IMR-90 (cell line): Measurements from ENCODE around the gene GRIK1. TPM values are rescaled to one million over a fixed set of nuclear protein-coding genes. Genes with fewer than 3 reads are reported as not detected.

Source experiments
- ATAC-seq: fragments of 200-7000 bp; cut with Tn5 transposase; 2 replicates; pipeline ENCODE4 v1.9.1; 2020; ENCODE audit warnings: low read depth, mild to moderate bottlenecking, moderate library complexity
- BruUV-seq: library from RNA; stranded (reverse); fragments of 400-500 nt; replicated peaks from 2 replicates; lab custom pipeline; 2021; lab: Mats Ljungman, UMichigan
- CTCF ChIA-PET: fragments of 300-600 bp; formaldehyde crosslinking; extraction: SDS; loops from one replicate; lab custom pipeline; 2021; ENCODE audit warnings: antibody characterized with exemption; lab: Yijun Ruan, JAX
- POLR2A ChIA-PET: fragments of 300-600 bp; sonication (Branson Sonifier 250); formaldehyde crosslinking; loops from one replicate; lab custom pipeline; 2022; ENCODE audit warnings: antibody characterized with exemption; ENCODE audit not compliant: unreplicated experiment; lab: Charles Lee
- DNase-seq: peaks from one replicate; pipeline ENCODE4 v3.0.0; 2013
- H2AFZ ChIP-seq: replicated peaks from 2 replicates; pipeline ENCODE3; 2013; ENCODE audit warnings: low read length, mild to moderate bottlenecking; ENCODE audit not compliant: poor library complexity
- H2AK5ac ChIP-seq: 2 replicates; pipeline ENCODE4 v1.6.1; 2013; ENCODE audit warnings: low read depth, low read length, inconsistent platforms
- H2AK9ac ChIP-seq: replicated peaks from 2 replicates; pipeline ENCODE3; 2013; ENCODE audit warnings: mild to moderate bottlenecking, low read depth, low read length, moderate library complexity; ENCODE audit not compliant: poor library complexity
- H2BK120ac ChIP-seq: 2 replicates; pipeline ENCODE4 v1.6.1; 2013; ENCODE audit warnings: low read depth, low read length, inconsistent platforms
- H2BK15ac ChIP-seq: 3 replicates; pipeline ENCODE4 v1.6.1; 2013; ENCODE audit warnings: low read depth, low read length, inconsistent platforms
- H2BK20ac ChIP-seq: 2 replicates; pipeline ENCODE4 v1.6.1; 2013; ENCODE audit warnings: low read depth, mild to moderate bottlenecking, inconsistent platforms, low read length, moderate library complexity
- H2BK5ac ChIP-seq: 2 replicates; pipeline ENCODE4 v1.6.1; 2013; ENCODE audit warnings: mild to moderate bottlenecking, low read depth, low read length, inconsistent platforms; ENCODE audit not compliant: poor library complexity, severe bottlenecking
- H3K14ac ChIP-seq: replicated peaks from 2 replicates; pipeline ENCODE4 v1.6.1; 2013; ENCODE audit warnings: low read depth, low read length, inconsistent platforms
- H3K18ac ChIP-seq: 2 replicates; pipeline ENCODE4 v1.6.1; 2013; ENCODE audit warnings: low read depth, low read length, control low read depth
- H3K23ac ChIP-seq: 2 replicates; pipeline ENCODE4 v1.6.1; 2013; ENCODE audit warnings: low read depth, low read length, inconsistent platforms
- H3K27ac ChIP-seq: 2 replicates; pipeline ENCODE4 v1.5.1; 2013; ENCODE audit warnings: mild to moderate bottlenecking, control low read depth, low read length; ENCODE audit not compliant: insufficient read depth
- H3K27me3 ChIP-seq: 2 replicates; pipeline ENCODE4 v1.6.1; 2013; ENCODE audit warnings: low read length; ENCODE audit not compliant: control insufficient read depth, insufficient read depth
- H3K36me3 ChIP-seq: 2 replicates; pipeline ENCODE4 v1.6.1; 2013; ENCODE audit warnings: low read length, mixed read lengths; ENCODE audit not compliant: control insufficient read depth, insufficient read depth
- H3K4ac ChIP-seq: 2 replicates; pipeline ENCODE4 v1.6.1; 2013; ENCODE audit warnings: low read depth, low read length, inconsistent platforms
- H3K4me1 ChIP-seq: 2 replicates; pipeline ENCODE4 v1.6.1; 2013; ENCODE audit warnings: low read length, mixed read lengths; ENCODE audit not compliant: control insufficient read depth, insufficient read depth
- H3K4me2 ChIP-seq: 2 replicates; pipeline ENCODE4 v1.6.1; 2013; ENCODE audit warnings: low read depth, mild to moderate bottlenecking, control low read depth, low read length, moderate library complexity
- H3K4me3 ChIP-seq: 2 replicates; pipeline ENCODE4 v1.5.1; 2013; ENCODE audit warnings: low read depth, mild to moderate bottlenecking, control low read depth, low read length, moderate library complexity; ENCODE audit not compliant: insufficient read depth
- H3K56ac ChIP-seq: 2 replicates; pipeline ENCODE4 v1.6.1; 2013; ENCODE audit warnings: low read length, inconsistent platforms; ENCODE audit not compliant: insufficient read depth; ENCODE audit errors: extremely low read depth
- H3K79me1 ChIP-seq, 2 experiments: 2 replicates each; pipeline ENCODE4 v1.6.1; 2013; ENCODE audit warnings: low read length in 2 of 2, inconsistent platforms in 1 of 2, low read depth in 1 of 2
- H3K9ac ChIP-seq: 2 replicates; pipeline ENCODE4 v1.6.1; 2013; ENCODE audit warnings: low read depth, low read length, control low read depth
- H3K9me1 ChIP-seq: 2 replicates; pipeline ENCODE4 v1.6.1; 2013; ENCODE audit warnings: low read length, inconsistent platforms; ENCODE audit not compliant: insufficient read depth
- H3K9me3 ChIP-seq: 2 replicates; pipeline ENCODE4 v1.6.1; 2013; ENCODE audit warnings: low read length; ENCODE audit not compliant: control insufficient read depth, insufficient read depth
- H4K20me1 ChIP-seq: 2 replicates; pipeline ENCODE4 v1.6.1; 2013; ENCODE audit warnings: low read length, inconsistent platforms; ENCODE audit not compliant: insufficient read depth
- H4K5ac ChIP-seq: 2 replicates; pipeline ENCODE4 v1.6.1; 2013; ENCODE audit warnings: mild to moderate bottlenecking, low read depth, low read length, control low read depth
- H4K8ac ChIP-seq, 2 experiments: 2 replicates each; pipeline ENCODE4 v1.6.1; 2013; ENCODE audit warnings: low read depth in 2 of 2, low read length in 2 of 2, control low read depth in 1 of 2, inconsistent platforms in 1 of 2
- H4K91ac ChIP-seq: 2 replicates; pipeline ENCODE4 v1.6.1; 2013; ENCODE audit warnings: low read depth, low read length, inconsistent platforms; ENCODE audit not compliant: insufficient read depth
- CEBPB ChIP-seq: IDR thresholded peaks from 2 replicates; pipeline ENCODE4 v1.6.1; 2012; ENCODE audit warnings: low read depth, low read length, improper control_type of control experiment
- CHD1 ChIP-seq: IDR thresholded peaks from 2 replicates; pipeline ENCODE4 v1.6.1; 2012; ENCODE audit warnings: low read depth, low read length, improper control_type of control experiment
- FOS ChIP-seq: fragments of 150-350 bp; IDR thresholded peaks from 2 replicates; pipeline ENCODE4 v1.6.1; 2016; ENCODE audit warnings: low read depth, low read length
- NFE2L2 ChIP-seq: fragments of 150-350 bp; IDR thresholded peaks from 2 replicates; pipeline ENCODE4 v1.6.1; 2016; ENCODE audit warnings: low read depth, mild to moderate bottlenecking, low read length
- RCOR1 ChIP-seq: IDR thresholded peaks from 2 replicates; pipeline ENCODE4 v1.6.1; 2012; ENCODE audit warnings: mild to moderate bottlenecking, low read length, improper control_type of control experiment; ENCODE audit not compliant: insufficient replicate concordance
- RFX5 ChIP-seq: IDR thresholded peaks from 2 replicates; pipeline ENCODE4 v1.8.0; 2012; ENCODE audit warnings: low read depth, mild to moderate bottlenecking, low read length, moderate library complexity
- SMC3 ChIP-seq: fragments of 150-350 bp; IDR thresholded peaks from 2 replicates; pipeline ENCODE4 v1.6.1; 2016; ENCODE audit warnings: low read depth, mild to moderate bottlenecking, antibody characterized with exemption, low read length, moderate library complexity
- WGBS, 2 experiments: methylation state at CpG; one replicate each; pipeline versions ENCODE4 v1.1.5 to v1.1.7; 2013; ENCODE audit warnings: missing lambda C conversion rate in 2 of 2; ENCODE audit not compliant: insufficient read length in 1 of 2; ENCODE audit errors: extremely low coverage in 2 of 2; 5-methylcytosine and 5-hydroxymethylcytosine counted together
- dilution Hi-C: fragments of 300-500 bp; cut with HindIII; formaldehyde crosslinking; loops from one replicate; pipeline ENCODE4 v1.14.3; 2018; ENCODE audit warnings: low sequenced_read_pairs; ENCODE audit not compliant: unreplicated experiment
- in situ Hi-C: fragments of 300-500 bp; cut with MboI; formaldehyde crosslinking; loops from 3 replicates; pipeline ENCODE4 v1.14.3; 2019; ENCODE audit warnings: low sequenced_read_pairs, inconsistent platforms, mixed read lengths
- intact Hi-C: fragments of 100-400 bp; cut with micrococcal nuclease; formaldehyde crosslinking; loops from 2 replicates; pipeline ENCODE4 v1.10.0; 2022
- polyA plus RNA-seq, 3 experiments: library from polyadenylated mRNA; depleted of rRNA; stranded (reverse); fragments of >200 nt; gene quantifications; 2 replicates each; pipeline ENCODE4 v1.2.3, GENCODE V29; 2012; ENCODE audit warnings: low replicate concordance in 1 of 3
- total RNA-seq: library from RNA; depleted of rRNA; stranded (reverse); fragments of >200 nt; gene quantifications from 2 replicates; pipeline ENCODE4 v1.2.3, GENCODE V29; 2012
- TF ChIP-seq, protein P1 (sequence below): fragments of 150-350 bp; IDR thresholded peaks from 2 replicates; pipeline ENCODE4 v1.6.1; 2016; ENCODE audit warnings: low read depth, mild to moderate bottlenecking, low read length, moderate library complexity, borderline replicate concordance
- TF ChIP-seq, protein P2 (sequence below): fragments of 150-350 bp; IDR thresholded peaks from 2 replicates; pipeline ENCODE4 v1.6.1; 2017; ENCODE audit warnings: mild to moderate bottlenecking, antibody characterized with exemption, low read length, low read depth
- TF ChIP-seq, protein P3 (sequence below): conservative IDR thresholded peaks from 2 replicates; pipeline ENCODE4 v1.5.1; 2012; ENCODE audit warnings: mild to moderate bottlenecking, low read depth, low read length, improper control_type of control experiment

Gene GRIK1
- total and polyA plus RNA-seq, 2 of the 4 experiments (the other 2 are of a cell fraction) = not detected

DNA sequence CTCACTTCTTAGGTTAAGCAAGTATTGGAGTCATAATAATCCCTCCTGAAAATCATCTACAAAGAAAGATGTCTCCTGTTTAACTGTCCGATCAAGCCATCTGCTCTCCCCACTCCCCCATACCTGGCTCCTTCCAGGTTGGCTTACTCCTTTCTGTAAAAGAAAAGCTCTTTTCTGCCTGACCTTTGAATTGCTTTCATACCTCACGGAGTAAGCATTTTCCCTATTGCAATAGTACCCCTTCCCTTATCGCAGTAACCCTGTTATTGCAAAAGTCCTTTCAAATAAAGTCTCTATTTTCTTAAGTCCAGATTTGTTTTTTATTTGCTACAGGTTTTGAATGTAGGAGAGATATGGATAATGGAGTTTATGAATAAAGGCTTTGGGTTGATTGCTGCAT lies 150.4 kb downstream of the GRIK1 start:
- whole genome bisulfite sequencing, 2 experiments = no CpG with 5 or more reads among the region's 3 CpGs

More for the DNA sequence above, 150.4 kb downstream of the GRIK1 start:
- Histone ChIP-seq H3K4ac (no peak overlapping the region), H3K36me3 (no peaks in the 10 kb centered on the region), H2AK9ac (no peak overlapping the region), H3K4me1 (no peaks in the 10 kb centered on the region), H3K4me3 (no peak overlapping the region), H2AFZ (no peak overlapping the region), H3K79me1 (no peaks in the 10 kb centered on the region), H2BK15ac (no peak overlapping the region), H3K4me2 (no peak overlapping the region), H3K18ac (no peak overlapping the region), H3K9ac (no peak overlapping the region), H4K20me1 (no peaks in the 10 kb centered on the region), H2BK120ac (no peak overlapping the region), H4K5ac (no peak overlapping the region), H4K91ac (no peak overlapping the region), H3K27ac (no peak overlapping the region), H4K8ac (no peak overlapping the region), H2BK20ac (no peak overlapping the region), H3K14ac (no peak overlapping the region), H3K27me3 (no peaks in the 10 kb centered on the region), H3K9me1 (no peaks in the 10 kb centered on the region), H3K56ac (no peak overlapping the region), H3K23ac (no peak overlapping the region), H2AK5ac (no peak overlapping the region), H2BK5ac (no peak overlapping the region), H3K9me3 (no peaks in the 10 kb centered on the region)
- intact Hi-C loops (no loop called here), dilution Hi-C loops (no loop called here), in situ Hi-C loops (no loop called here)
- ATAC-seq (no peak), DNase-seq (no peak)
- no TSS peak for BruUV-seq
- CTCF ChIA-PET = no interaction called here
- POLR2A ChIA-PET = no interaction called here
- TF ChIP-seq, protein P1, sequence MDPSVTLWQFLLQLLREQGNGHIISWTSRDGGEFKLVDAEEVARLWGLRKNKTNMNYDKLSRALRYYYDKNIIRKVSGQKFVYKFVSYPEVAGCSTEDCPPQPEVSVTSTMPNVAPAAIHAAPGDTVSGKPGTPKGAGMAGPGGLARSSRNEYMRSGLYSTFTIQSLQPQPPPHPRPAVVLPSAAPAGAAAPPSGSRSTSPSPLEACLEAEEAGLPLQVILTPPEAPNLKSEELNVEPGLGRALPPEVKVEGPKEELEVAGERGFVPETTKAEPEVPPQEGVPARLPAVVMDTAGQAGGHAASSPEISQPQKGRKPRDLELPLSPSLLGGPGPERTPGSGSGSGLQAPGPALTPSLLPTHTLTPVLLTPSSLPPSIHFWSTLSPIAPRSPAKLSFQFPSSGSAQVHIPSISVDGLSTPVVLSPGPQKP = no peak
- TF ChIP-seq RFX5 (no peak), RCOR1 (no peak), CHD1 (no peak), CEBPB (no peak), SMC3 (no peak), FOS (no peak), NFE2L2 (no peak)
- TF ChIP-seq, protein P2, sequence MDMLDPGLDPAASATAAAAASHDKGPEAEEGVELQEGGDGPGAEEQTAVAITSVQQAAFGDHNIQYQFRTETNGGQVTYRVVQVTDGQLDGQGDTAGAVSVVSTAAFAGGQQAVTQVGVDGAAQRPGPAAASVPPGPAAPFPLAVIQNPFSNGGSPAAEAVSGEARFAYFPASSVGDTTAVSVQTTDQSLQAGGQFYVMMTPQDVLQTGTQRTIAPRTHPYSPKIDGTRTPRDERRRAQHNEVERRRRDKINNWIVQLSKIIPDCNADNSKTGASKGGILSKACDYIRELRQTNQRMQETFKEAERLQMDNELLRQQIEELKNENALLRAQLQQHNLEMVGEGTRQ = no peak
- TF ChIP-seq, protein P3, sequence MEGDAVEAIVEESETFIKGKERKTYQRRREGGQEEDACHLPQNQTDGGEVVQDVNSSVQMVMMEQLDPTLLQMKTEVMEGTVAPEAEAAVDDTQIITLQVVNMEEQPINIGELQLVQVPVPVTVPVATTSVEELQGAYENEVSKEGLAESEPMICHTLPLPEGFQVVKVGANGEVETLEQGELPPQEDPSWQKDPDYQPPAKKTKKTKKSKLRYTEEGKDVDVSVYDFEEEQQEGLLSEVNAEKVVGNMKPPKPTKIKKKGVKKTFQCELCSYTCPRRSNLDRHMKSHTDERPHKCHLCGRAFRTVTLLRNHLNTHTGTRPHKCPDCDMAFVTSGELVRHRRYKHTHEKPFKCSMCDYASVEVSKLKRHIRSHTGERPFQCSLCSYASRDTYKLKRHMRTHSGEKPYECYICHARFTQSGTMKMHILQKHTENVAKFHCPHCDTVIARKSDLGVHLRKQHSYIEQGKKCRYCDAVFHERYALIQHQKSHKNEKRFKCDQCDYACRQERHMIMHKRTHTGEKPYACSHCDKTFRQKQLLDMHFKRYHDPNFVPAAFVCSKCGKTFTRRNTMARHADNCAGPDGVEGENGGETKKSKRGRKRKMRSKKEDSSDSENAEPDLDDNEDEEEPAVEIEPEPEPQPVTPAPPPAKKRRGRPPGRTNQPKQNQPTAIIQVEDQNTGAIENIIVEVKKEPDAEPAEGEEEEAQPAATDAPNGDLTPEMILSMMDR = no peak
